SU-DHL-6 (cell line): ENCODE results near the gene PDE6A.

Experiments used
- CTCF ChIP-seq: fragments of 200-600 bp; sonication (generic); IDR thresholded peaks from one replicate; pipeline ENCODE4 v1.5.1; 2017; ENCODE audit warnings: antibody characterized with exemption, mild to moderate bottlenecking, low read length, moderate library complexity; ENCODE audit not compliant: insufficient read depth, poor library complexity, severe bottlenecking
- EZH2phosphoT487 ChIP-seq: fragments of 200-600 bp; sonication (generic), shearing (Covaris generic); conservative IDR thresholded peaks from 2 replicates; pipeline ENCODE4 v1.6.1; 2018; ENCODE audit warnings: mild to moderate bottlenecking, antibody characterized with exemption, low read length, moderate library complexity, mixed read lengths

- TF ChIP-seq CTCF: no peak
- TF ChIP-seq EZH2phosphoT487: no peak
Measured at GRCh38 chr5:149839761-149840160, 104.8 kb downstream of the PDE6A start.
